Bronchial epithelial cell (primary cell): ENCODE data around the gene DGKK. TPM values are rescaled to one million over a fixed set of nuclear protein-coding genes. Genes with fewer than 3 reads are reported as not detected.
A peak's percentile ranks its signal among the peaks of the same experiment; 100 is the strongest.

Experiments used
- DNase-seq: peaks from one replicate; pipeline ENCODE4 v3.0.0-alpha.2; 2010; ENCODE audit warnings: low read depth
- FAIRE-seq: peaks from 2 replicates; lab custom pipeline; 2011; peaks lifted over from hg19 to GRCh38; lab: Jason Lieb, UNC
- H3K27me3 ChIP-seq: 2 replicates; pipeline ENCODE4 v1.5.1; 2011; ENCODE audit warnings: low read length; ENCODE audit not compliant: control insufficient read depth, insufficient read depth
- H3K36me3 ChIP-seq: 2 replicates; pipeline ENCODE4 v1.5.1; 2011; ENCODE audit warnings: low read length; ENCODE audit not compliant: control insufficient read depth, insufficient read depth
- H3K4me3 ChIP-seq: 2 replicates; pipeline ENCODE4 v1.5.1; 2011; ENCODE audit warnings: mild to moderate bottlenecking, low read depth, low read length, control low read depth
- total RNA-seq: library from RNA; depleted of rRNA; stranded (reverse); fragments of >200 nt; gene quantifications from 2 replicates; pipeline ENCODE4 v1.2.1, GENCODE V29; 2014
- TF ChIP-seq, protein P1 (sequence below): IDR thresholded peaks from 2 replicates; pipeline ENCODE4 v1.5.1; 2011; ENCODE audit warnings: mild to moderate bottlenecking, moderate library complexity, low read length, control low read depth, inconsistent platforms; ENCODE audit not compliant: insufficient read depth, severe bottlenecking

DGKK gene
- total RNA-seq, 1 donor from 2014 or later = not detected

DNA sequence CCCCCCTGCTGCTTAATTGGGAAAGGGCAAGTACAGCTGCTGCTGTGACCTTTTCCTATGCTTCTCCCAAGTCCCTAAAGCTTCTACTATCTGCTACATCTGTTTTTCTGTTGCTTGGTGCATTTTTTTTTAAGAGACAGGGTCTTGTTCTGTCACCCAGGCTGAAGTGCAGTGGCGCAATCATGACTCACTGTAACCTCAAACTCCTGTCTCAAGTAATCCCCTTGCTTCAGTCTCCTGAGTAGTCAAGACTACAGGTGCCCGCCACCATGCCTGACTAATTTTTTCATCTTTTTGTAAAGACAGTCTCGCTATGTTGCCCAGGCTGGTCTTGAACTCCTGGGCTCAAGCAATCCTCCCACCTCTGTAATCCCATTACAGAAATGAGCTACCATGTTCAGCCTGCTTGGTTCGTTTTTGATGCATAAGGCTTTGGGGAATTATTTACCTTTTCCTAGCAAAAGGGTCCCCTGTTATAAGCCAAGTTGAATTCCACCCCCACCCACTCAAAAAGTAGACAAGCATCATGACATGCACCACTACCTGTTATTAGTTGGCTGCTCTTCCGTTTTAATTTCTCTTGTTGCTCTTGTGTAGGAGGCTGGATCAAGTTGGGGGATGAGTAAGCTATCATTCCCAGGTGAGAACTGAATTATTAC, 39.6 kb downstream of the DGKK start:
- TF ChIP-seq, protein P1, sequence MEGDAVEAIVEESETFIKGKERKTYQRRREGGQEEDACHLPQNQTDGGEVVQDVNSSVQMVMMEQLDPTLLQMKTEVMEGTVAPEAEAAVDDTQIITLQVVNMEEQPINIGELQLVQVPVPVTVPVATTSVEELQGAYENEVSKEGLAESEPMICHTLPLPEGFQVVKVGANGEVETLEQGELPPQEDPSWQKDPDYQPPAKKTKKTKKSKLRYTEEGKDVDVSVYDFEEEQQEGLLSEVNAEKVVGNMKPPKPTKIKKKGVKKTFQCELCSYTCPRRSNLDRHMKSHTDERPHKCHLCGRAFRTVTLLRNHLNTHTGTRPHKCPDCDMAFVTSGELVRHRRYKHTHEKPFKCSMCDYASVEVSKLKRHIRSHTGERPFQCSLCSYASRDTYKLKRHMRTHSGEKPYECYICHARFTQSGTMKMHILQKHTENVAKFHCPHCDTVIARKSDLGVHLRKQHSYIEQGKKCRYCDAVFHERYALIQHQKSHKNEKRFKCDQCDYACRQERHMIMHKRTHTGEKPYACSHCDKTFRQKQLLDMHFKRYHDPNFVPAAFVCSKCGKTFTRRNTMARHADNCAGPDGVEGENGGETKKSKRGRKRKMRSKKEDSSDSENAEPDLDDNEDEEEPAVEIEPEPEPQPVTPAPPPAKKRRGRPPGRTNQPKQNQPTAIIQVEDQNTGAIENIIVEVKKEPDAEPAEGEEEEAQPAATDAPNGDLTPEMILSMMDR = no peak
- no peaks in the 10 kb centered on the region for H3K36me3 ChIP-seq
- no peak overlapping the region for H3K4me3 ChIP-seq
- no peaks in the 10 kb centered on the region for H3K27me3 ChIP-seq
- DNase-seq (peak; percentile 17), FAIRE-seq (no peak)

DNA sequence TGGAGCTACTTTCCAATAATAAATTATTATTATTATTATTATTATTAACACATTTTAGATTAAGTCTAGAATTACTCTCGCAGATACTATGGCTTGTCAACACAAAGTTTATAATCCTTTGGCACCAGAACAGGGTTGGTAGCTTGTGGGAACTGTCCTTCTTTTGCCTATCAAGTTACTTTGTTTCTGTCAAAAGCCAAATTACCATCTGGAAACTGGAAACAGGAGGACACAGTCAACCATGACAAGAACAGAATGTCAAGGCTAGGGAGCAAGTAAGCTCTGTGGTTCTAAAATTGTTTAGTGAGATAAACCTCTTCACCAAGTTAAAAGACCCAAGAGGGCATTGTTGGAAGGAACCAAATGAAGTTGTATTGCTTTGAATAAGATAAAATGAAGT, 42.5 kb downstream of the DGKK start:
- no peak overlapping the region for H3K4me3 ChIP-seq
- DNase-seq (no peak), FAIRE-seq (no peak)
- no peaks in the 10 kb centered on the region for H3K36me3 ChIP-seq
- no peaks in the 10 kb centered on the region for H3K27me3 ChIP-seq
- TF ChIP-seq, protein P1 = no peak

DNA sequence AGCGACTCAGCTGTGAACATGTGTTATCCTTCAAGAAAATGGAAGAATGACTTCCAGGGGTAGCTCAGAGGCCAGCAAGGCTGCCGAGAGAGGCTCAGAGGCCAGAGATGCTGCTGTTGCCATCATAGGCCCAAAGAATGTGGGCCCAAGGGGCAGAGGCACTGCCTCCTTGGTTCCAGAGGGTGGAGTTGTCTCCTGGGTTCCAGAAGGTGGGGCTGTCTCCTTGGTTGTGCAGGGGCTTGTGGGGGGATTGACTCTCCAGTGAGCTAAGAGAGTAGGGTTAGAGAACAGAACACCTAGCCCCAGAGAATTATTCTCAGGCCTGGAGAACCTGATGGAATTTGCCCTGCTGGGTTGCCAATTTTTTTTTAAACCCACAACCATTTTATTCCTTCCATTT, 62.6 kb downstream of the DGKK start:
- Histone ChIP-seq H3K36me3 (no peaks in the 10 kb centered on the region), H3K4me3 (no peak overlapping the region), H3K27me3 (no peaks in the 10 kb centered on the region)
- TF ChIP-seq, protein P1 = no peak
- no peak for DNase-seq
- no peak for FAIRE-seq

DNA sequence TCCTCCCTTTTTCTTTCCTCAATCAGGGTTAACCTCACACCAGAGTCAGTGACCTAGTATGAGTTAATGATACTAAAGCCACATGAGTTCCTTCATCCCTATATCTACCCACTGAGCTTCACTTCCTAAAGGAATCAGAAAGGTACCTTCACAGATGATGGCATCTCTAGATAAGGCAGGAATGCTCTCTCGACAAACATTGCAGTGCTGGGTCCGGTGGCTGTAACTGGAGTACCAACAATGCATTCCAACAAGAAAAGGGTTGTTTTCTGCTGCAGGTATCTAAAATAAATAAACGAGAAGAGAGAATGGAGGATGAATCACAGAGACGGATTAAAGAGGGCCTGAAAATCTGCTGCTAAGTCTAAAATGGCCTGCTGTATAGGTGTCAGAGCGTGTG, 66.7 kb downstream of the DGKK start:
- no peak for DNase-seq
- H3K36me3 ChIP-seq = no peaks in the 10 kb centered on the region
- TF ChIP-seq, protein P1 = no peak
- FAIRE-seq = no peak
- no peak overlapping the region for H3K4me3 ChIP-seq
- no peaks in the 10 kb centered on the region for H3K27me3 ChIP-seq

DNA sequence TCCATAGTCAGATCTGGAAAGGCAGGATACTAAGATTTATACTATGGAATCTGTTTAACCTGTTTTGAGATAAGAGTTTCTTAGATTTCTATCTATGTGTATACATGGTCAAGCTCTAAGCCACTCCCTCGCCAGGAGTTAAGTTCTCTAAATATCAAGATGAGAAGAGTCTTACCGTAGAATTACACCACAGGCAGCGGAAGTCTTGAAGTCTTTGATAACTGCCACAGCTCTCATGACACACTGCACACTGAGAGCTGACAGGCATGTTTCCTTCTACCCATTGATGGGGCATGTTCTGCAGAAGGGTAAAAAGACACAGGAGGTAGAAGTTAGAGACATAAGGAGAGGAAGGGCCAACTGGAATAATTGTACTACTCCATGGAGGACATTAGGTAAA, 67.7 kb downstream of the DGKK start:
- no peaks in the 10 kb centered on the region for H3K36me3 ChIP-seq
- TF ChIP-seq, protein P1 = no peak
- no peak overlapping the region for H3K4me3 ChIP-seq
- no peak for DNase-seq
- no peaks in the 10 kb centered on the region for H3K27me3 ChIP-seq
- no peak for FAIRE-seq

DNA sequence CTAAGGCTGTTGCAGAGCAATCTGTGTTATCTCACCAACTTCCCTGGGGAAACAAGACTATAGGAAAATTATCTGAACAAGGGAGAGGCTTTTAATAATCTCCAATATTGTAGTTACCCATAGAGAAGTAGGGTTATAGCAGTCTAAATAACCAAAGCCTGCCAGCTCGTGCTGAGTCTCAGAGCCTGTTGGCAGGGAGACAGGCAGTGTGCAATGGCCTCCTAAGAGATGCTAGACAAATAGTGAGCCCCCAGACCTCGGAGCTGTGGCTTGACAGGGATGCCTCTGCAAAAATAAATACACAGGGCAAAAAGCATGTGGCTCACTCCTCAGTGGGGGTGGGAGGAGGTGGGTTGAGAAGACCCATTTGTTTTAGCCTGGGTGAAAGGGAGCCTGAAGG, 76.7 kb downstream of the DGKK start:
- Histone ChIP-seq H3K36me3 (no peaks in the 10 kb centered on the region), H3K4me3 (no peak overlapping the region), H3K27me3 (no peaks in the 10 kb centered on the region)
- TF ChIP-seq, protein P1 = no peak
- FAIRE-seq (no peak), DNase-seq (no peak)
